GM18499 (cell line): ENCODE results near the gene FHIP2A.
"Not testable (repeated sequence)": the region's sequence is repeated elsewhere in the genome, so short reads cannot be mapped to it uniquely, and the experiment has no call there.

Experiments used
- ATAC-seq: cut with Tn5 transposase; IDR thresholded peaks from one replicate; pipeline ENCODE4 v1.9.1; 2021; ENCODE audit warnings: moderate number of reproducible peaks; ENCODE audit not compliant: insufficient read depth, unreplicated experiment

The FHIP2A gene

GRCh38 chr10:114811862-114812261 lies 9.7 kb upstream of the FHIP2A start:
- no peak for ATAC-seq

GRCh38 chr10:114815791-114816190 lies 5.8 kb upstream of the FHIP2A start:
- no peak for ATAC-seq

- ATAC-seq: no peak
These were observed 5.3 kb upstream of the FHIP2A start for GRCh38 chr10:114816308-114816707.

GRCh38 chr10:114819322-114819721 lies 2.3 kb upstream of the FHIP2A start:
- no peak for ATAC-seq

- peak; percentile 20 for ATAC-seq
These were observed 399 bp downstream of the FHIP2A start for GRCh38 chr10:114821915-114822443.

- no peak for ATAC-seq
These were observed 980 bp downstream of the FHIP2A start for GRCh38 chr10:114822444-114823076.

GRCh38 chr10:114823077-114823463 lies 1.5 kb downstream of the FHIP2A start:
- ATAC-seq: no peak

- ATAC-seq: no peak
These were observed 2.8 kb downstream of the FHIP2A start for GRCh38 chr10:114824391-114824790.

- ATAC-seq: peak; percentile 62
These were observed 4.1 kb downstream of the FHIP2A start for GRCh38 chr10:114825513-114826253.

- ATAC-seq: no peak
These were observed 7.8 kb downstream of the FHIP2A start for GRCh38 chr10:114829160-114829909.

- ATAC-seq: no peak
These were observed 9.7 kb downstream of the FHIP2A start for GRCh38 chr10:114831186-114831867.

- ATAC-seq: no peak
These were observed 16.1 kb downstream of the FHIP2A start for GRCh38 chr10:114837690-114838089.

GRCh38 chr10:114839901-114840300 lies 18.3 kb downstream of the FHIP2A start:
- ATAC-seq: no peak

GRCh38 chr10:114845978-114846693 lies 24.6 kb downstream of the FHIP2A start:
- no peak for ATAC-seq

- not testable (repeated sequence) for ATAC-seq
These were observed 25.9 kb downstream of the FHIP2A start for GRCh38 chr10:114847517-114847916.

- ATAC-seq: no peak
These were observed 28.1 kb downstream of the FHIP2A start for GRCh38 chr10:114849674-114850073.

GRCh38 chr10:114850126-114850525 lies 28.5 kb downstream of the FHIP2A start:
- ATAC-seq: no peak

GRCh38 chr10:114851336-114851735 lies 29.8 kb downstream of the FHIP2A start:
- ATAC-seq: no peak

GRCh38 chr10:114852197-114852596 lies 30.6 kb downstream of the FHIP2A start:
- ATAC-seq: no peak

- no peak for ATAC-seq
These were observed 33.3 kb downstream of the FHIP2A start for GRCh38 chr10:114854906-114855305.
